Activated CD4-positive, alpha-beta memory T cell treated with anti-CD3 and anti-CD28 coated beads for 36 hours (primary cell): ENCODE results near the gene OR56A3. TPM values are rescaled to one million over a fixed set of nuclear protein-coding genes. Genes with fewer than 3 reads are reported as not detected.

Experiments used
- CTCF ChIA-PET: fragments of 350-600 bp; sonication (Branson Sonifier 250); formaldehyde crosslinking; loops from one replicate; lab custom pipeline; 2021; ENCODE audit warnings: antibody characterized with exemption, inconsistent platforms; lab: Charles Lee
- POLR2A ChIA-PET: fragments of 350-600 bp; sonication (Branson Sonifier 250); formaldehyde crosslinking; loops from one replicate; lab custom pipeline; 2021; ENCODE audit warnings: antibody characterized with exemption; lab: Charles Lee
- DNase-seq: peaks from one replicate; pipeline ENCODE4 v3.0.0-alpha.2; 2020
- H3K27ac Mint-ChIP-seq: one replicate; pipeline ENCODE4 v1.8.0; 2021; ENCODE audit warnings: mixed read lengths
- H3K27me3 Mint-ChIP-seq: one replicate; pipeline ENCODE4 v1.8.0; 2021; ENCODE audit warnings: mixed read lengths
- H3K36me3 Mint-ChIP-seq: one replicate; pipeline ENCODE4 v1.8.0; 2021; ENCODE audit warnings: mixed read lengths
- H3K4me1 Mint-ChIP-seq: one replicate; pipeline ENCODE4 v1.8.0; 2021; ENCODE audit warnings: low read depth, mixed read lengths
- H3K4me3 Mint-ChIP-seq: one replicate; pipeline ENCODE4 v1.8.0; 2021; ENCODE audit warnings: mild to moderate bottlenecking, mixed read lengths
- H3K9me3 Mint-ChIP-seq: one replicate; pipeline ENCODE4 v1.8.0; 2021; ENCODE audit warnings: mixed read lengths
- intact Hi-C: fragments of 100-400 bp; cut with micrococcal nuclease; formaldehyde crosslinking; loops from one replicate; pipeline ENCODE4 v1.15.1; 2023
- total RNA-seq, 2 experiments: library from RNA; stranded (reverse); gene quantifications; one replicate each; pipeline ENCODE4 v1.2.3, GENCODE V29; 2021

The OR56A3 gene
- total RNA-seq, 2 experiments from 2014 or later: not detected

DNA sequence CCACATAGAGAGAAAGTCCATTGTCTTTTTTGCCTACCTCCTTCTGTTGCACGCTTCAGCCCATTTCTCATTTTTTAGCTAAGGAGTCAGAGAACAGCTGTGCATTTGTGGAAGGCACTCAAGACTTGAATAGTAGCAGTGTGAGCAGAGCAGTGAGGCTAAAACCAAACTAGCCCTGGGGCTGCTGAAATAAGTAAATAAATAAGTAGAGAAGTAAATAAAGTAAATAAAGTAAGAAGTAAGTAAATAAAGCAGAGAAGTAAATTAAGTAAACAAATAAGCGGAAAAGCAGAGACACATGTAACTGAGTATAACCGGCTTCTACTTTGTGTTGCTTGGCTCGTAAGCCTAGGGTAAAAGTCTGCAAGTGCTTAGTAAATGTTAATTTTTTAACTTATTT is 47.2 kb downstream of the OR56A3 start:
- CTCF ChIA-PET: no interaction called here
- no peak overlapping the region for H3K4me3 Mint-ChIP-seq
- no peak for DNase-seq
- no peaks in the 10 kb centered on the region for H3K36me3 Mint-ChIP-seq
- no peaks in the 10 kb centered on the region for H3K4me1 Mint-ChIP-seq
- H3K27ac Mint-ChIP-seq: no peak overlapping the region
- H3K9me3 Mint-ChIP-seq: no peaks in the 10 kb centered on the region
- H3K27me3 Mint-ChIP-seq: peaks cover 4% of the 10 kb centered on the region
- POLR2A ChIA-PET: no interaction called here
- intact Hi-C loops: no loop called here

DNA sequence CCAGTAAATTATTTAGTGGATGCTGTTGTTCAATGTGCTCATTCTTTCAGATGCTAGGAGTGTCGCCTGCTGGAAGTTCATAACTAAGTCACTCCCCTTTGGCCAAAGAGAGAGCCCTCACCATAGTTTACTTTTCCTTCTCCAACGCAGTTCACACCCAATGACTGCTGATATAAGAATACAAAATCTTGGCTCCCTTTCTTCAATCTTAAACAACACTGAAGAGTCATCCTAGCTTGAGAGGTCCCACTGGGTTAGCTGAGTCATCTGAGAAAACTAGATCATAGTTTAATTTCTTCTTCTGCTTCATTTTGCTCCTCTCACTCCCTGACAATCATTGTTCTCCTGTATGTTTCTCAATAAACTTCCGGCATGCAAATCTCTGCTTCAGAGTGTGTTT is 50.1 kb downstream of the OR56A3 start:
- Mint-ChIP-seq H3K4me1 (no peaks in the 10 kb centered on the region), H3K36me3 (no peaks in the 10 kb centered on the region), H3K4me3 (no peak overlapping the region), H3K27me3 (peaks cover under 1% of the 10 kb centered on the region), H3K9me3 (no peaks in the 10 kb centered on the region), H3K27ac (no peak overlapping the region)
- DNase-seq: no peak
- ChIA-PET CTCF (interaction anchor here (0.6 to 1.3 kb wide), 5 partner anchors 11 to 371 kb away, joined by 3 to 9 read pairs (median 3); no protein-coding TSS in a partner anchor), POLR2A (no interaction called here)
- intact Hi-C loops: loop anchor here (5.0 kb wide), 1 partner anchor 360 kb away; no protein-coding TSS in a partner anchor

- ChIA-PET CTCF (interaction anchor here (0.6 to 1.3 kb wide), 4 partner anchors 11 to 370 kb away, joined by 3 to 9 read pairs (median 6); no protein-coding TSS in a partner anchor), POLR2A (no interaction called here)
- H3K4me1 Mint-ChIP-seq: no peaks in the 10 kb centered on the region
- H3K27me3 Mint-ChIP-seq: no peaks in the 10 kb centered on the region
- H3K4me3 Mint-ChIP-seq: no peak overlapping the region
- no peaks in the 10 kb centered on the region for H3K36me3 Mint-ChIP-seq
- H3K9me3 Mint-ChIP-seq: no peaks in the 10 kb centered on the region
- no peak for DNase-seq
- H3K27ac Mint-ChIP-seq: no peak overlapping the region
- intact Hi-C loops: loop anchor here (5.0 kb wide), 1 partner anchor 360 kb away; no protein-coding TSS in a partner anchor
These were observed 50.7 kb downstream of the OR56A3 start for GRCh38 chr11:5992604-5993251.

GRCh38 chr11:5994791-5995190 is 52.7 kb downstream of the OR56A3 start:
- H3K36me3 Mint-ChIP-seq: no peaks in the 10 kb centered on the region
- CTCF ChIA-PET: interaction anchor here (1.6 kb wide), 1 partner anchor 358 kb away, joined by 5 read pairs; no protein-coding TSS in a partner anchor
- no peaks in the 10 kb centered on the region for H3K9me3 Mint-ChIP-seq
- intact Hi-C loops: loop anchor here (5.0 kb wide), 1 partner anchor 358 kb away; no protein-coding TSS in a partner anchor
- no peaks in the 10 kb centered on the region for H3K27me3 Mint-ChIP-seq
- H3K4me1 Mint-ChIP-seq: no peaks in the 10 kb centered on the region
- no peak for DNase-seq
- no peak overlapping the region for H3K27ac Mint-ChIP-seq
- POLR2A ChIA-PET: no interaction called here
- no peak overlapping the region for H3K4me3 Mint-ChIP-seq

Other genes with a start within 250 kb of the OR56A3 start
- under 1 TPM; 0.12 to 0.19 TPM for gene OR56B1, start 205.8 kb upstream of the OR56A3 start, total RNA-seq
- gene OR52N4, start 188.0 kb upstream of the OR56A3 start, total RNA-seq: under 1 TPM; 0.29 to 0.62 TPM
- gene OR52N5, start 158.9 kb upstream of the OR56A3 start, total RNA-seq: not detected
- gene OR52N1, start 151.0 kb upstream of the OR56A3 start, total RNA-seq: not detected
- gene OR52N2, start 133.3 kb upstream of the OR56A3 start, total RNA-seq: not detected
- not detected for gene OR52E6, start 100.4 kb upstream of the OR56A3 start, total RNA-seq
- gene OR52E8, start 84.6 kb upstream of the OR56A3 start, total RNA-seq: not detected
- gene OR52E4, start 61.6 kb upstream of the OR56A3 start, total RNA-seq: not detected
- not detected for gene OR52E5, start 49.0 kb upstream of the OR56A3 start, total RNA-seq
- gene OR56A5, start 26.2 kb downstream of the OR56A3 start, total RNA-seq: not detected
- gene OR52L1, start 44.7 kb downstream of the OR56A3 start, total RNA-seq: not detected
- gene OR56A4, start 64.7 kb downstream of the OR56A3 start, total RNA-seq: not detected
- not detected for gene OR56A1, start 88.5 kb downstream of the OR56A3 start, total RNA-seq
- gene OR56B4, start 165.4 kb downstream of the OR56A3 start, total RNA-seq: not detected
- not detected for gene OR52B2, start 228.1 kb downstream of the OR56A3 start, total RNA-seq